NCI-H524 treated with DMSO at 0.1 percent for 48 hours (cell line): ENCODE results near the gene CCDC87.

Experiments used
- DNase-seq: peaks from one replicate; lab custom pipeline; 2025; lab: John Stamatoyannopoulos, UW

CCDC87 gene

GRCh38 chr11:66580803-66581202, 12.1 kb downstream of the CCDC87 start:
- no peak for DNase-seq

DNA sequence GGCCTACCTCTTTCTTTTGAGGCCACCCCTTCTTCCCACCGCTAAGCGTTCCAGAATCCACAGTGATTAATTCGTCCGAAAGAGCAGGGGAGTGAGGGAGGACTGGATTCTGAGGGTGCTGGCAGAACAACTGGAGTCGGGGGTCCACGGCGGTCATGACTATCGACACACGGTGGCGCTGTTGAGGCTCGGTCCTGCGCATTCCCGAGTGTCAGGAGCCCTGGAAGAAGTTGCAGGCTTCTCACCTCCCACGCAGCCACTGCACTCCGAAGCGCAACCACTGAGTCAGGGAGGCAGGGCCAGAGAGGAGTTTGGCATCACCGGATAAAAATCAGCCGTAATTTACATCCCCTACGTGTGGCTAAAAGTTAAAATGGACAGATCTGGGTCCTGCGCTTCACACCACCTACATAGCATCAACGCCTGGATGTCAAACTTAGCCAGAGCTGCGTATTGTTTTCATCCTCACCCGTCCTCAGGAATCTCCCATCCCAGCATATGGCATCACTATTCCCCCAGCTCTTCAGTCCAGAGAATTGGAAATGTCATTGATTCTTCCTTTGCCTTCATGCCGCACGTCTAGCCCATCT, 13.8 kb downstream of the CCDC87 start:
- no peak for DNase-seq

DNA sequence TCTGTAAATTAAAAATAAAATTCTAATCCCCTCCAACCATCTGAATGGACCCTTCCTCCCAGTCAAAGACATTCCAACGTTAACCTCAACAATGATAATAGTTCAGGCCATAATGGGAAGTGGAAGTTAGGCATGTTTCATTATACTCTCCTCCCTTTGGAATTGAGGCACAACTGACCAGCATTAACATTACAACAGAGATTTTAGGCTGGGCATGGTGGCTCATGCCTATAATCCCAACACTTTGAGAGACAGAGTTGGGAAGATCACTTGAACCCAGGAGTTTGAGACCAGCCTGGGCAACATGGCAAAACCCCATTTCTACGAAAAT, 22.0 kb downstream of the CCDC87 start:
- no peak for DNase-seq

- DNase-seq: no peak
Measured at GRCh38 chr11:66570079-66570849, 22.6 kb downstream of the CCDC87 start.

- DNase-seq: no peak
Measured at GRCh38 chr11:66569076-66569475, 23.8 kb downstream of the CCDC87 start.

DNA sequence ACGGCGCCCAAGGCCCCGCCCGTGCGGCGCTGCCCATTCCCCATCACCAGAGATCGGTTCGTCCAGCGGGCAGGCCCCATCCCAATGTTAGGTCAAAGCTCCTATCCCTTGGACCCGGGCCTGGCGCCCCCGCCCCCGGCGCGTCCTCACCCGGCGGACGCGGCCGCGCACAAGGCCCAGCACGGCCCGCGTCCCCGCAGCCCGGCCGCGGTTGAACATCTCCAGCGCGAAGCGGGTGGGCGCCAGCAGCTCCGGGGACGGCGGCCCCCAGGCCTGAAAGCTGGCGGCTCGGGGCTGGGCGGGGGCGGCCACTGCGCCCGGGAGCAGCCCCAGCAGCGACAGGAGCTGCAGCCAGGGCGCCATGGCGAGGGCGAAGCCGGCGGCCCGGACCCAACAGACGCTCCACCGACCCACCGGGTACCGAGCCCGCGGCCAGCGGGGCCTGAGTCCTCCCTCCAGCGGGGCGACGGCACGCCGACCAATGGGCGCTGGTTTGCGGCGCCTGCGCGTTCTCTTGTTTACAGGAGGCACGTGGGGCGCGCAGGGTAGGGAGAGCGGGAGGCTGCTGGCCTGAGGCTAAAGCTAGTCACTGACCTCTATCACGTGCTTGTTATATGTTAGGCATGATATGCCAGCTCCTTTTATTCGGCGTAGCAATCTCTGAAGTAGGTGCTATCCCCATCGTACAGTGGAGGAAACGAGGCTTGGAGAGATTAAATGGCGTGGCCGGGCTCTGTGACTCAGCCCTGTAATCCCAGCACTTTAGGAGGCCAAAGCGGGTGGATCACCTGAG, 24.5 kb downstream of the CCDC87 start, which contains the start of gene CTSF:
CTSF (minus strand) TSS at position 483 of the 793 bp plus-strand sequence; CDS start at position 363, 120 bp downstream.
- DNase-seq: no peak

GRCh38 chr11:66567787-66568123, 25.1 kb downstream of the CCDC87 start:
- DNase-seq: no peak

- no peak for DNase-seq
Measured at GRCh38 chr11:66566221-66566620, 26.6 kb downstream of the CCDC87 start.

- no peak for DNase-seq
Measured at GRCh38 chr11:66564984-66565383, 27.9 kb downstream of the CCDC87 start.

GRCh38 chr11:66564538-66564937, 28.3 kb downstream of the CCDC87 start:
- DNase-seq: no peak

- DNase-seq: no peak
Measured at GRCh38 chr11:66563832-66564231, 29.0 kb downstream of the CCDC87 start.

DNA sequence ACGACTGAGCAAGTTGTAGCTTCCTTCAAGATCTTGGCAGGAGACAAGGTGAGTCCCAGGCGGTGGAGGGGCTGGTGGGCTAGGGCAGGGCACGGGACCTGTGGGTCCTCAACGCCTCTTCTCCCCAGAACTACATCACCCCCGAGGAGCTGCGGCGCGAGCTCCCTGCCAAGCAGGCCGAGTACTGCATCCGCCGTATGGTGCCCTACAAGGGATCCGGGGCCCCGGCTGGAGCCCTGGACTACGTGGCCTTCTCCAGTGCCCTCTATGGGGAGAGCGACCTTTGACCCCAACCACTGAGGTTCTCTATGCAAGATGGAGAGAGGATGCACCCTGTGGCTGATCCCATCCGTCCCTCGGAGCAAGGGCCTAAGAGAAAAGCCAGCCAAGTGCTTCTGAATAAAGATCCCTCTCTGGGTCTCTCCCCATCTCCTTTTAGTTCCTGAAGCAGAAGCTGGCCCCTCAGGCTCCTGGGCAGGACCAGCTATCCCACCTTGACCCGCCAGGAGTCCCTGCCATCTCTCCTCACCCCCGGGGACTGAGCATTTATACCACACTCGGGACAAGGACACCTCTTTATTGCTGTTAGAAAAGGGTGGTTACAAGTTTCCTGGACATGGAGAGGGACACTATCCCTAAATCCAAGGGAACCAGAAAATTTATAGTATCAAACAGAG, 29.8 kb downstream of the CCDC87 start:
- DNase-seq: no peak

DNA sequence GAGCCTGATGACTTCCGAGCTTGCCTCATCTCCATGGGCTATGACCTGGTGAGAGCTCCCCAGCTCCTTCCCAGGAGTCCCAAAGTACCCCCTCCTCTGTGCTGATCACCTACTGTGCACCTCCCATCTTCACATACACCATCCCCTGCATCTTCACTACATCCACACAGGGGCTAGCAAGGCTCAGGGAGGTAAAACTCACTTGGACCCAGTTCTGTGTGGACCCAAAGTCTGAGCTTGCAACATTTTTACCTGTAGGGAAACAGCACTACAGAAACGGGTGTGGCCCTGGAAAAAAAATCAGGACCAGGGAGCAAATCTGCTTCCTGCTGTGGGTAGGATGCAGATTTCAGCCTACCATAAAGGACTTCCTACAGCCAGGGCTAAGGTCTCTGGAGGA, 30.6 kb downstream of the CCDC87 start:
- DNase-seq: no peak

DNA sequence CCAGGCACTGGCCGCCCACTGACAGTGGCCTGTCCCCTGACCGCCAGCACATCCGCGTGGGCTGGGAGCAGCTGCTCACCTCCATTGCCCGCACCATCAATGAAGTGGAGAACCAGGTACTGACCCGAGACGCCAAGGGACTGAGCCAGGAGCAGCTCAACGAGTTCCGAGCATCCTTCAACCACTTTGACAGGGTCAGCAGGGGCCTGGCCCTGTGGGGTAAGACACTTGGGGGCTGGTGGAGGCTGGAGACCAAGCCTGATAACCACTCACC, 31.0 kb downstream of the CCDC87 start:
- DNase-seq: no peak

GRCh38 chr11:66561178-66561974, 31.5 kb downstream of the CCDC87 start:
- DNase-seq: peak; percentile 34

- DNase-seq: no peak
Measured at GRCh38 chr11:66559866-66560676, 32.8 kb downstream of the CCDC87 start.

GRCh38 chr11:66559142-66559865, 33.6 kb downstream of the CCDC87 start:
- DNase-seq: no peak

GRCh38 chr11:66557733-66558326, 35.0 kb downstream of the CCDC87 start:
- DNase-seq: no peak

GRCh38 chr11:66556086-66556485, 36.8 kb downstream of the CCDC87 start:
- DNase-seq: no peak

DNA sequence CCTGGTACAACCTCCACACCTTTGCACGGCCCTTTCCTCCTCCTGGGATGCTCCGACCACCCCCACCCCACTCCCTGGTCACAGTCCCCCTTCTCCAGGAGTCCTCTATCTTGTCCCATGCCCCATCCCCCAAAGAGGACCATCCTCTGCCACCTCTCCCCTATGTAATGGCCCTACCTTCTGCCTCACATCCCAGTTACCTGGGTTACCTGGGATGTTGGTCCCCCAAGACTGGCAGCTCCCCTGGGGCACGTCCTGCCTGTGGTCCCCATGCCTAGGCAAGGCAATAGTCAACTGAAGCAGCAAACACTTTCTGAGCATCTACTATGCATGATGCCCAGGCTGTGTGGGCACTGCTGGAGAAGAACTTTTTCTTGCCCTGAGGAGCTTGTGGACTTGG, 37.4 kb downstream of the CCDC87 start:
- DNase-seq: no peak
